ENCODE measurements around the gene IARS2.
"Not testable (repeated sequence)": the region's sequence is repeated elsewhere in the genome, so short reads cannot be mapped to it uniquely, and the experiment has no call there.

DNA sequence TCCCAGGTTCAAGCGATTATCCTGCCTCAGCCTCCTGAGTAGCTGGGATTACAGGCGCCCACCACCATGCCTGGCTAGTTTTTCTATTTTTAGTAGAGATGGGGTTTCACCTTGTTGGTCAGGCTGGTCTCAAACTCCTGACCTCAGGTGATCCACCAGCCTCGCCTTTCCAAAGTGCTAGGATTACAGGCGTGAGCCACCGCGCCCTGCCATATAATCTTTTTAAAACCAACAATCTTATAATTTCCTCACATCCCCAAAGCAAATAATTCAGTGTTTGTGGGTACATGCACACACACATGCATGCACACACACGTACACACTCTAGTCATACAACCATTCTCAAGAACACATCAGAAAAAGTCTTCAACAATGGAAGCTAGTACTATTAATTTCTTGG is 64.6 kb downstream of the IARS2 start:
- TF ChIP-seq, protein P1, sequence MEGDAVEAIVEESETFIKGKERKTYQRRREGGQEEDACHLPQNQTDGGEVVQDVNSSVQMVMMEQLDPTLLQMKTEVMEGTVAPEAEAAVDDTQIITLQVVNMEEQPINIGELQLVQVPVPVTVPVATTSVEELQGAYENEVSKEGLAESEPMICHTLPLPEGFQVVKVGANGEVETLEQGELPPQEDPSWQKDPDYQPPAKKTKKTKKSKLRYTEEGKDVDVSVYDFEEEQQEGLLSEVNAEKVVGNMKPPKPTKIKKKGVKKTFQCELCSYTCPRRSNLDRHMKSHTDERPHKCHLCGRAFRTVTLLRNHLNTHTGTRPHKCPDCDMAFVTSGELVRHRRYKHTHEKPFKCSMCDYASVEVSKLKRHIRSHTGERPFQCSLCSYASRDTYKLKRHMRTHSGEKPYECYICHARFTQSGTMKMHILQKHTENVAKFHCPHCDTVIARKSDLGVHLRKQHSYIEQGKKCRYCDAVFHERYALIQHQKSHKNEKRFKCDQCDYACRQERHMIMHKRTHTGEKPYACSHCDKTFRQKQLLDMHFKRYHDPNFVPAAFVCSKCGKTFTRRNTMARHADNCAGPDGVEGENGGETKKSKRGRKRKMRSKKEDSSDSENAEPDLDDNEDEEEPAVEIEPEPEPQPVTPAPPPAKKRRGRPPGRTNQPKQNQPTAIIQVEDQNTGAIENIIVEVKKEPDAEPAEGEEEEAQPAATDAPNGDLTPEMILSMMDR (IDR thresholded peaks at IDR 0.05) = not testable (repeated sequence)
- not testable (repeated sequence) for TF ChIP-seq POLR2A (IDR thresholded peaks at IDR 0.05)
